GM21515 (cell line): Measurements from ENCODE around the gene PTGFR.

ENCODE experiments used
- ATAC-seq: cut with Tn5 transposase; IDR thresholded peaks from one replicate; pipeline ENCODE4 v1.9.1; 2021; ENCODE audit not compliant: unreplicated experiment

Gene PTGFR

GRCh38 chr1:78577257-78578100 is 86.7 kb downstream of the PTGFR start:
- no peak for ATAC-seq

- ATAC-seq: no peak
These were observed 95.8 kb downstream of the PTGFR start for GRCh38 chr1:78586572-78586971.

- ATAC-seq: no peak
These were observed 96.4 kb downstream of the PTGFR start for GRCh38 chr1:78587211-78587610.
